GM12892 (cell line): Measurements from ENCODE around the gene CFL1.

Source experiments
- POLR2A ChIP-seq: IDR thresholded peaks from 2 replicates; pipeline ENCODE4 v1.6.1; 2011; ENCODE audit warnings: low read depth, low read length, control low read depth
- POLR2AphosphoS5 ChIP-seq: IDR thresholded peaks from 2 replicates; pipeline ENCODE4 v1.6.1; 2011; ENCODE audit warnings: low read depth, low read length, control low read depth

DNA sequence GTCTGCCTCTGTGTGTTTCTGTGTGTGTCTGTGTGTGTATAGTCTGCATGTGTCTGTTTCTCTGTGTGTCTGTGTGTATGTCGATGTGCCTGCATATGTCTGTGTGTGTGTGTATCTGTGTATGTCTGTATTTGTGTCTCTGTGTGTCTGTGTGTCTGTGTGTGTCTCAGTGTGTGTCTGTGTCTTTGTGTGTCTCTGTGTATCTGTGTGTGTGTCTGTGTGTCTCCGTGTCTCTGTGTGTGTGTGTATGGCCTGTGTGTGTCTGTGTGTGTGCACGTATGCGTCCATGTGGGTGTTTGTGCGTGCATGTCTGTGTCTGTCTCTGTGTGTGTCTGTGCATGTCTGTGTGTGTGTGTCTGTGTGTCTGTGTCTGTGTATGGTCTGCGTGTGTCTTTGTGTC, 23.8 kb downstream of the CFL1 start:
- TF ChIP-seq POLR2AphosphoS5 (no peak), POLR2A (no peak)
